ENCODE measurements around the gene MYEOV. TPM values are rescaled to one million over a fixed set of nuclear protein-coding genes. Genes with fewer than 3 reads are reported as not detected.

The MYEOV gene
- total RNA-seq, 2 donors from 2014 or later: 0.12 TPM; not detected in 1

- no peak for TF ChIP-seq CTCF (IDR thresholded peaks at IDR 0.05)
- Histone ChIP-seq H3K4me1 (peaks cover 0 to 8% of the 10 kb centered on the region in 2 donors), H3K9me3 (no peaks in the 10 kb centered on the region), H3K27ac (no peak overlapping the region), H3K4me3 (no peak overlapping the region), H3K36me3 (no peaks in the 10 kb centered on the region), H3K27me3 (no peaks in the 10 kb centered on the region)
- no peak for DNase-seq (ENCODE audit: low spot score)
Measured at GRCh38 chr11:69284081-69284511, 9.9 kb upstream of the MYEOV start.

- peaks cover 0 to 8% of the 10 kb centered on the region in 2 donors for H3K4me1 ChIP-seq
- no peak for TF ChIP-seq CTCF (IDR thresholded peaks at IDR 0.05)
- no peak for DNase-seq (ENCODE audit: low spot score)
- H3K27me3 ChIP-seq: no peaks in the 10 kb centered on the region
- H3K4me3 ChIP-seq: no peak overlapping the region
- H3K9me3 ChIP-seq: no peaks in the 10 kb centered on the region
- no peak overlapping the region for H3K27ac ChIP-seq
- no peaks in the 10 kb centered on the region for H3K36me3 ChIP-seq
Measured at GRCh38 chr11:69285091-69285490, 8.9 kb upstream of the MYEOV start.

- Histone ChIP-seq H3K4me1 (peaks cover 0 to 7% of the 10 kb centered on the region in 2 donors), H3K36me3 (no peaks in the 10 kb centered on the region), H3K27ac (no peak overlapping the region), H3K27me3 (no peaks in the 10 kb centered on the region), H3K9me3 (no peaks in the 10 kb centered on the region), H3K4me3 (no peak overlapping the region)
- TF ChIP-seq CTCF (IDR thresholded peaks at IDR 0.05): no peak
- DNase-seq (ENCODE audit: low spot score): no peak
Measured at GRCh38 chr11:69285766-69286165, 8.2 kb upstream of the MYEOV start.

GRCh38 chr11:69286374-69287371, 7.3 kb upstream of the MYEOV start:
- Histone ChIP-seq H3K36me3 (no peaks in the 10 kb centered on the region), H3K27me3 (no peaks in the 10 kb centered on the region), H3K27ac (no peak overlapping the region), H3K9me3 (no peaks in the 10 kb centered on the region), H3K4me1 (no peaks in the 10 kb centered on the region), H3K4me3 (no peak overlapping the region)
- no peak for DNase-seq (ENCODE audit: low spot score)
- no peak for TF ChIP-seq CTCF (IDR thresholded peaks at IDR 0.05)

GRCh38 chr11:69287968-69288882, 5.7 kb upstream of the MYEOV start:
- DNase-seq (ENCODE audit: low spot score): no peak
- Histone ChIP-seq H3K36me3 (no peaks in the 10 kb centered on the region), H3K4me1 (peaks cover 0 to 3% of the 10 kb centered on the region in 2 donors), H3K27ac (no peak overlapping the region), H3K4me3 (no peak overlapping the region), H3K9me3 (no peaks in the 10 kb centered on the region), H3K27me3 (no peaks in the 10 kb centered on the region)
- TF ChIP-seq CTCF (IDR thresholded peaks at IDR 0.05): no peak
